H9 (cell line): ENCODE results near the gene AP2A2. TPM values are rescaled to one million over a fixed set of nuclear protein-coding genes. Genes with fewer than 3 reads are reported as not detected.

Experiments used
- DNase-seq: peaks from one replicate; pipeline ENCODE4 v3.0.0-alpha.2; 2017
- H2AFZ ChIP-seq: one replicate; pipeline ENCODE4 v1.6.1; 2013; ENCODE audit warnings: mild to moderate bottlenecking, low read length, control low read depth, moderate library complexity
- H2AK5ac ChIP-seq: 2 replicates; pipeline ENCODE4 v1.6.1; 2013; ENCODE audit warnings: low read length, control low read depth, mixed read lengths; ENCODE audit not compliant: insufficient read length
- H2BK120ac ChIP-seq: one replicate; pipeline ENCODE4 v1.6.1; 2013; ENCODE audit warnings: low read depth, mild to moderate bottlenecking, low read length, control low read depth, inconsistent platforms; ENCODE audit not compliant: poor library complexity, severe bottlenecking
- H2BK12ac ChIP-seq: 2 replicates; pipeline ENCODE4 v1.6.1; 2013; ENCODE audit warnings: low read length, control low read depth, mixed read lengths, low read depth; ENCODE audit not compliant: insufficient read length
- H2BK15ac ChIP-seq: 2 replicates; pipeline ENCODE4 v1.6.1; 2013; ENCODE audit warnings: low read depth, low read length, control low read depth
- H2BK20ac ChIP-seq: one replicate; pipeline ENCODE4 v1.6.1; 2013; ENCODE audit warnings: low read depth, mild to moderate bottlenecking, low read length, control low read depth, inconsistent platforms; ENCODE audit not compliant: poor library complexity, severe bottlenecking
- H2BK5ac ChIP-seq: 2 replicates; pipeline ENCODE4 v1.6.1; 2013; ENCODE audit warnings: low read length, control low read depth, mixed read lengths; ENCODE audit not compliant: insufficient read length
- H3K14ac ChIP-seq: 2 replicates; pipeline ENCODE4 v1.6.1; 2013; ENCODE audit warnings: low read length, control low read depth; ENCODE audit not compliant: insufficient read depth
- H3K18ac ChIP-seq: 2 replicates; pipeline ENCODE4 v1.6.1; 2013; ENCODE audit warnings: low read depth, mild to moderate bottlenecking, mixed read lengths, low read length, control low read depth; ENCODE audit not compliant: insufficient read length
- H3K23ac ChIP-seq: 2 replicates; pipeline ENCODE4 v1.6.1; 2013; ENCODE audit warnings: low read length, control low read depth, mixed read lengths, low read depth; ENCODE audit not compliant: insufficient read length
- H3K23me2 ChIP-seq: 2 replicates; pipeline ENCODE4 v1.6.1; 2013; ENCODE audit warnings: low read depth, mild to moderate bottlenecking, mixed read lengths, low read length, control low read depth; ENCODE audit not compliant: insufficient read length, poor library complexity, severe bottlenecking
- H3K27ac ChIP-seq: 2 replicates; pipeline ENCODE4 v1.5.1; 2013; ENCODE audit warnings: low read length, control low read depth, mixed read lengths, low read depth; ENCODE audit not compliant: insufficient read length
- H3K27me3 ChIP-seq: 2 replicates; pipeline ENCODE4 v1.6.1; 2013; ENCODE audit warnings: low read length, control low read depth, inconsistent platforms; ENCODE audit not compliant: insufficient read depth
- H3K4ac ChIP-seq: 2 replicates; pipeline ENCODE4 v1.6.1; 2013; ENCODE audit warnings: low read depth, mild to moderate bottlenecking, control low read depth, inconsistent platforms, low read length, moderate library complexity
- H3K4me1 ChIP-seq: 2 replicates; pipeline ENCODE4 v1.6.1; 2013; ENCODE audit warnings: low read length, control low read depth, inconsistent platforms; ENCODE audit not compliant: insufficient read depth
- H3K4me2 ChIP-seq: 2 replicates; pipeline ENCODE4 v1.6.1; 2013; ENCODE audit warnings: low read length, control low read depth, mixed read lengths; ENCODE audit not compliant: insufficient read length, insufficient read depth
- H3K56ac ChIP-seq: 2 replicates; pipeline ENCODE4 v1.6.1; 2013; ENCODE audit warnings: low read depth, mild to moderate bottlenecking, mixed read lengths, low read length, control low read depth; ENCODE audit not compliant: insufficient read length
- H3K79me1 ChIP-seq: 2 replicates; pipeline ENCODE4 v1.6.1; 2013; ENCODE audit warnings: low read depth, mild to moderate bottlenecking, moderate library complexity, low read length, control low read depth, inconsistent platforms; ENCODE audit not compliant: insufficient read depth, poor library complexity, severe bottlenecking
- H3K79me2 ChIP-seq: 2 replicates; pipeline ENCODE4 v1.6.1; 2013; ENCODE audit warnings: low read length, control low read depth, inconsistent platforms; ENCODE audit not compliant: insufficient read depth
- H3K9ac ChIP-seq: 2 replicates; pipeline ENCODE4 v1.6.1; 2013; ENCODE audit warnings: low read length, control low read depth, mixed read lengths; ENCODE audit not compliant: insufficient read length; ENCODE audit errors: extremely low read depth
- H3K9me3 ChIP-seq: one replicate; pipeline ENCODE4 v1.6.1; 2013; ENCODE audit warnings: low read depth, low read length, inconsistent platforms; ENCODE audit not compliant: control insufficient read depth
- H3T11ph ChIP-seq: one replicate; pipeline ENCODE4 v1.6.1; 2013; ENCODE audit warnings: mild to moderate bottlenecking, low read length, control low read depth, inconsistent platforms
- H4K20me1 ChIP-seq: one replicate; pipeline ENCODE4 v1.6.1; 2013; ENCODE audit not compliant: control insufficient read depth, insufficient read length, insufficient read depth
- H4K5ac ChIP-seq: 2 replicates; pipeline ENCODE4 v1.6.1; 2013; ENCODE audit warnings: low read depth, mild to moderate bottlenecking, mixed read lengths, low read length, control low read depth; ENCODE audit not compliant: insufficient read length
- H4K8ac ChIP-seq: replicated peaks from 2 replicates; pipeline ENCODE4 v1.6.1; 2013; ENCODE audit warnings: low read length, control low read depth, mixed read lengths, low read depth; ENCODE audit not compliant: insufficient read length
- H4K91ac ChIP-seq: 2 replicates; pipeline ENCODE4 v1.6.1; 2013; ENCODE audit warnings: low read depth, mild to moderate bottlenecking, moderate library complexity, mixed read lengths, low read length, control low read depth; ENCODE audit not compliant: insufficient read length
- H3K27ac Mint-ChIP-seq, 3 experiments: 2 replicates in 2 of 3; 3 replicates in 1 of 3; pipeline ENCODE4 v1.8.0; 2020 to 2021; ENCODE audit warnings: mixed read lengths in 3 of 3, mild to moderate bottlenecking in 1 of 3, moderate library complexity in 1 of 3
- H3K27me3 Mint-ChIP-seq: 2 replicates; pipeline ENCODE4 v1.8.0; 2021; ENCODE audit warnings: low read depth, mild to moderate bottlenecking, moderate library complexity, mixed read lengths
- H3K36me3 Mint-ChIP-seq, 3 experiments: 2 replicates in 2 of 3; 3 replicates in 1 of 3; pipeline ENCODE4 v1.8.0; 2020 to 2021; ENCODE audit warnings: low read depth in 3 of 3, mixed read lengths in 3 of 3; ENCODE audit not compliant: insufficient read depth in 1 of 3
- H3K4me1 Mint-ChIP-seq, 2 experiments: 2 replicates each; pipeline ENCODE4 v1.8.0; 2020; ENCODE audit warnings: mixed read lengths in 2 of 2
- H3K4me3 Mint-ChIP-seq, 2 experiments: 2 replicates in 1 of 2; 3 replicates in 1 of 2; pipeline ENCODE4 v1.8.0; 2020 to 2021; ENCODE audit warnings: mild to moderate bottlenecking in 2 of 2, mixed read lengths in 2 of 2, moderate library complexity in 1 of 2
- H3K9me3 Mint-ChIP-seq, 2 experiments: 2 replicates in 1 of 2; 3 replicates in 1 of 2; pipeline ENCODE4 v1.8.0; 2020; ENCODE audit warnings: mild to moderate bottlenecking in 2 of 2, mixed read lengths in 2 of 2, moderate library complexity in 1 of 2
- WGBS: extraction: QIAGEN DNeasy Blood & Tissue Kit; methylation state at CpG from one replicate; pipeline ENCODE4 v1.1.7; 2013; ENCODE audit warnings: missing lambda C conversion rate, low lambda C conversion rate, mixed read lengths; ENCODE audit not compliant: insufficient read length; ENCODE audit errors: extremely low coverage; 5-methylcytosine and 5-hydroxymethylcytosine counted together
- total RNA-seq: library from RNA; stranded (reverse); gene quantifications from 2 replicates; pipeline ENCODE4 v1.2.1, GENCODE V29; 2021
- TF ChIP-seq, protein P1 (sequence below): fragments of 200-600 bp; sonication (generic); conservative IDR thresholded peaks from 3 replicates; pipeline ENCODE4 v1.8.0; 2021; ENCODE audit warnings: antibody characterized with exemption, mild to moderate bottlenecking

AP2A2 gene
- total RNA-seq, 1 experiment from 2014 or later: 53.7 TPM

DNA sequence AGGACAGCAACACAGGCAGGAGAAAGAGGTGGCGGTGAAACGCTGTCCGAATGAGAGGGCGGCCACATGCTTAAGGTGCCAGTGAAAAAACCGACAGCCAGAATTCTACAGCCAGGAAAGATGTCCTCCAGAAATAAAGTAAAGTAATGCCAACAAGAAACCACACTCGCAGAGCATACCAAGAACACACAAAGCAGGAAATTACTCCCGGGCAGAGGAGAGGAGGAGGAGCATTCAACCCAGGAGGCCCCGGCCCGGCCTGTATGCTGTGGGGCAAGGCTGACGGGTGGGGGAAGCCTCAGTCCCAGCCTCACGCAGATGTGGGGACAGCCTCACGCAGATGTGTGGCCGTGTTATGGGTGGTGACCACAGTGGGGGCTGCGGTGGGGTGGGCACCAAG, 43.1 kb upstream of the AP2A2 start:
- Histone ChIP-seq H3K27me3 (no peaks in the 10 kb centered on the region), H3K27ac (no peak overlapping the region), H2BK5ac (no peak overlapping the region), H3K9ac (no peak overlapping the region), H2BK12ac (no peak overlapping the region), H4K20me1 (peaks cover under 1% of the 10 kb centered on the region), H3K23me2 (no peaks in the 10 kb centered on the region), H2BK120ac (no peak overlapping the region), H4K8ac (no peak overlapping the region), H3K79me2 (no peaks in the 10 kb centered on the region), H3K56ac (no peak overlapping the region), H3K4ac (no peak overlapping the region), H3K9me3 (no peaks in the 10 kb centered on the region), H3K23ac (no peak overlapping the region), H2BK20ac (no peak overlapping the region), H2AFZ (no peak overlapping the region), H4K5ac (no peak overlapping the region), H2AK5ac (no peak overlapping the region), H3K4me1 (0 out of 2 replicates have a peak, but pooled peaks cover 2% of the 10 kb centered on the region), H4K91ac (no peak overlapping the region), H3T11ph (no peak overlapping the region), H2BK15ac (no peak overlapping the region), H3K14ac (no peak overlapping the region), H3K18ac (no peak overlapping the region), H3K4me2 (no peak overlapping the region), H3K79me1 (no peaks in the 10 kb centered on the region)
- H3K9me3 Mint-ChIP-seq: no peaks in the 10 kb centered on the region
- WGBS: no CpG with 5 or more reads among the region's 14 CpGs
- DNase-seq: no peak
- TF ChIP-seq, protein P1, sequence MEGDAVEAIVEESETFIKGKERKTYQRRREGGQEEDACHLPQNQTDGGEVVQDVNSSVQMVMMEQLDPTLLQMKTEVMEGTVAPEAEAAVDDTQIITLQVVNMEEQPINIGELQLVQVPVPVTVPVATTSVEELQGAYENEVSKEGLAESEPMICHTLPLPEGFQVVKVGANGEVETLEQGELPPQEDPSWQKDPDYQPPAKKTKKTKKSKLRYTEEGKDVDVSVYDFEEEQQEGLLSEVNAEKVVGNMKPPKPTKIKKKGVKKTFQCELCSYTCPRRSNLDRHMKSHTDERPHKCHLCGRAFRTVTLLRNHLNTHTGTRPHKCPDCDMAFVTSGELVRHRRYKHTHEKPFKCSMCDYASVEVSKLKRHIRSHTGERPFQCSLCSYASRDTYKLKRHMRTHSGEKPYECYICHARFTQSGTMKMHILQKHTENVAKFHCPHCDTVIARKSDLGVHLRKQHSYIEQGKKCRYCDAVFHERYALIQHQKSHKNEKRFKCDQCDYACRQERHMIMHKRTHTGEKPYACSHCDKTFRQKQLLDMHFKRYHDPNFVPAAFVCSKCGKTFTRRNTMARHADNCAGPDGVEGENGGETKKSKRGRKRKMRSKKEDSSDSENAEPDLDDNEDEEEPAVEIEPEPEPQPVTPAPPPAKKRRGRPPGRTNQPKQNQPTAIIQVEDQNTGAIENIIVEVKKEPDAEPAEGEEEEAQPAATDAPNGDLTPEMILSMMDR: no peak
- no peaks in the 10 kb centered on the region for H3K27me3 Mint-ChIP-seq
- H3K4me3 Mint-ChIP-seq: peak overlapping the region in 1 of 2 experiments; percentile 44; a peak in 1 of 5 replicates
- H3K4me1 Mint-ChIP-seq: peaks cover 2 to 3% of the 10 kb centered on the region in 2 experiments; a peak in 3 of 4 replicates
- H3K27ac Mint-ChIP-seq: no peak overlapping the region; a peak in 2 of 7 replicates
- peaks cover 32 to 63% (median 55%) of the 10 kb centered on the region in 3 experiments for H3K36me3 Mint-ChIP-seq
